K562 (cell line): ENCODE data around the gene B3GNT9. TPM values are rescaled to one million over a fixed set of nuclear protein-coding genes. Genes with fewer than 3 reads are reported as not detected.

Source experiments
- BCL6 ChIP-seq: fragments of 250-450 bp; sonication (Bioruptor Pico); IDR thresholded peaks from 2 replicates; pipeline ENCODE4 v1.4.0; 2020
- CBX2 ChIP-seq: fragments of 200-600 bp; sonication (generic); IDR thresholded peaks from one replicate; pipeline ENCODE4 v1.6.1; 2012; ENCODE audit warnings: mild to moderate bottlenecking, low read length, inconsistent platforms; ENCODE audit not compliant: insufficient read depth, poor library complexity, severe bottlenecking
- HCFC1 ChIP-seq: IDR thresholded peaks from 2 replicates; pipeline ENCODE4 v1.6.1; 2012; ENCODE audit warnings: low read depth, low read length, improper control_type of control experiment
- HDGF ChIP-seq: fragments of 450-650 bp; IDR thresholded peaks from 2 replicates; pipeline ENCODE4 v1.6.1; 2016
- HNRNPLL ChIP-seq: fragments of 200-400 bp; formaldehyde crosslinking; IDR thresholded peaks from 2 replicates; pipeline ENCODE4 v1.6.1; 2017; ENCODE audit warnings: low read length, low read depth, mild to moderate bottlenecking; ENCODE audit not compliant: poor library complexity, severe bottlenecking
- HNRNPUL1 ChIP-seq: fragments of 200-400 bp; formaldehyde crosslinking; IDR thresholded peaks from 2 replicates; pipeline ENCODE4 v1.6.1; 2017; ENCODE audit warnings: low read length
- MITF ChIP-seq: IDR thresholded peaks from 2 replicates; pipeline ENCODE4 v1.6.1; 2014; ENCODE audit warnings: antibody characterized with exemption
- NFIC ChIP-seq: fragments of 450-650 bp; IDR thresholded peaks from 2 replicates; pipeline ENCODE4 v1.6.1; 2017; ENCODE audit warnings: mild to moderate bottlenecking, inconsistent platforms
- PCBP1 ChIP-seq: fragments of 200-400 bp; formaldehyde crosslinking; IDR thresholded peaks from 2 replicates; pipeline ENCODE4 v1.6.1; 2018; ENCODE audit warnings: mild to moderate bottlenecking, low read depth, low read length; ENCODE audit not compliant: poor library complexity, severe bottlenecking
- POLR2G ChIP-seq: fragments of 200-400 bp; formaldehyde crosslinking; IDR thresholded peaks from 2 replicates; pipeline ENCODE4 v1.6.1; 2017; ENCODE audit warnings: low read depth, mild to moderate bottlenecking, antibody characterized with exemption, low read length, moderate library complexity
- PPARD ChIP-seq: fragments of 250-450 bp; sonication (Bioruptor Pico); IDR thresholded peaks from 2 replicates; pipeline ENCODE4 v1.8.0; 2022; ENCODE audit warnings: inconsistent platforms, mild to moderate bottlenecking, moderate library complexity
- RBM15 ChIP-seq: fragments of 200-400 bp; formaldehyde crosslinking; IDR thresholded peaks from 2 replicates; pipeline ENCODE4 v1.6.1; 2018; ENCODE audit warnings: mild to moderate bottlenecking, low read length, moderate library complexity; ENCODE audit not compliant: insufficient read depth
- SLC30A9 ChIP-seq: fragments of 250-450 bp; sonication (Bioruptor Pico); IDR thresholded peaks from 2 replicates; pipeline ENCODE4 v1.8.0; 2022; ENCODE audit warnings: mild to moderate bottlenecking, moderate library complexity
- TBL1XR1 ChIP-seq, 2 experiments: IDR thresholded peaks; 2 replicates each; pipeline ENCODE4 v1.6.1; 2012; ENCODE audit warnings: improper control_type of control experiment in 2 of 2, low read length in 2 of 2, mild to moderate bottlenecking in 1 of 2
- TRIM28 ChIP-seq: fragments of 450-650 bp; IDR thresholded peaks from 2 replicates; pipeline ENCODE4 v1.6.1; 2017
- ZNF239 ChIP-seq: fragments of 250-450 bp; sonication (Bioruptor Pico); IDR thresholded peaks from 2 replicates; pipeline ENCODE4 v1.4.0; 2020; ENCODE audit warnings: mild to moderate bottlenecking
- ZNF408 ChIP-seq: fragments of 250-450 bp; sonication (Bioruptor Pico); IDR thresholded peaks from 2 replicates; pipeline ENCODE4 v1.4.0; 2020; ENCODE audit warnings: low read depth, mild to moderate bottlenecking, moderate library complexity
- ZNF695 ChIP-seq: fragments of 450-650 bp; formaldehyde crosslinking; IDR thresholded peaks from 2 replicates; pipeline ENCODE4 v1.4.0; 2020; ENCODE audit warnings: mild to moderate bottlenecking, moderate library complexity
- ZNF780A ChIP-seq: fragments of 250-450 bp; sonication (Bioruptor Pico); IDR thresholded peaks from 2 replicates; pipeline ENCODE4 v1.5.0; 2021; ENCODE audit warnings: mild to moderate bottlenecking
- polyA plus RNA-seq, 8 experiments: library from polyadenylated mRNA; depleted of rRNA in 4 of 8; stranded (reverse) in 5 of 8; unstranded in 3 of 8; fragments of >200 nt; fragmentation: Nextera tagmentation in 2 of 8; fragmentation: Illumina TruSeq in 1 of 8; extraction: Ambion mirVana in 2 of 8; extraction: Trizol in 1 of 8; gene quantifications; 2 replicates each; pipeline versions ENCODE4 v1.2.1 to v1.2.3, GENCODE V29; 2011 to 2014; ENCODE audit warnings: inconsistent platforms in 1 of 8, missing spikeins in 1 of 8
- total RNA-seq, 7 experiments: library from RNA; depleted of rRNA in 6 of 7; stranded (reverse); fragments of >200 nt in 6 of 7; fragmentation: Illumina TruSeq in 2 of 7; extraction: Trizol in 2 of 7; gene quantifications; 2 replicates each; pipeline versions ENCODE4 v1.2.1 to v1.2.3, GENCODE V29; 2011 to 2021; ENCODE audit warnings: low replicate concordance in 1 of 7
- TF ChIP-seq, protein P1 (sequence below): sonication (generic); formaldehyde crosslinking; IDR thresholded peaks from 2 replicates; pipeline ENCODE4 v1.8.1; 2022; ENCODE audit warnings: missing genetic modification reagents
- TF ChIP-seq, protein P2 (sequence below): fragments of 450-650 bp; formaldehyde crosslinking; IDR thresholded peaks from 2 replicates; pipeline ENCODE4 v1.4.0; 2020; ENCODE audit warnings: mild to moderate bottlenecking, moderate library complexity

The B3GNT9 gene
- total and polyA plus RNA-seq, 9 of the 15 experiments (the other 6 are each of a cell fraction or from before 2014, with no cell fraction given): 0.01 to 1.8 (median 1.1) TPM; not detected in 1

- TF ChIP-seq HNRNPLL (peak; percentile 61), TRIM28 (no peak), MITF (no peak), ZNF780A (CRISPR knock-in tag) (no peak), CBX2 (no peak), PCBP1 (no peak), HNRNPUL1 (no peak), ZNF239 (CRISPR knock-in tag) (no peak), HDGF (no peak), RBM15 (no peak), POLR2G (peak; percentile 57), PPARD (CRISPR knock-in tag) (no peak), HCFC1 (no peak), SLC30A9 (CRISPR knock-in tag) (no peak), BCL6 (no peak), ZNF695 (CRISPR knock-in tag) (no peak), ZNF408 (CRISPR knock-in tag) (no peak), TBL1XR1 (IDR thresholded peaks at IDR 0.05; ENCODE audit: low read length in 2 of 2) (no peak), NFIC (peak; percentile 39; the same call in 1 of the 2 replicates)
- TF ChIP-seq, protein P1, sequence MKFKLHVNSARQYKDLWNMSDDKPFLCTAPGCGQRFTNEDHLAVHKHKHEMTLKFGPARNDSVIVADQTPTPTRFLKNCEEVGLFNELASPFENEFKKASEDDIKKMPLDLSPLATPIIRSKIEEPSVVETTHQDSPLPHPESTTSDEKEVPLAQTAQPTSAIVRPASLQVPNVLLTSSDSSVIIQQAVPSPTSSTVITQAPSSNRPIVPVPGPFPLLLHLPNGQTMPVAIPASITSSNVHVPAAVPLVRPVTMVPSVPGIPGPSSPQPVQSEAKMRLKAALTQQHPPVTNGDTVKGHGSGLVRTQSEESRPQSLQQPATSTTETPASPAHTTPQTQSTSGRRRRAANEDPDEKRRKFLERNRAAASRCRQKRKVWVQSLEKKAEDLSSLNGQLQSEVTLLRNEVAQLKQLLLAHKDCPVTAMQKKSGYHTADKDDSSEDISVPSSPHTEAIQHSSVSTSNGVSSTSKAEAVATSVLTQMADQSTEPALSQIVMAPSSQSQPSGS (CRISPR knock-in tag): no peak
- TF ChIP-seq, protein P2, sequence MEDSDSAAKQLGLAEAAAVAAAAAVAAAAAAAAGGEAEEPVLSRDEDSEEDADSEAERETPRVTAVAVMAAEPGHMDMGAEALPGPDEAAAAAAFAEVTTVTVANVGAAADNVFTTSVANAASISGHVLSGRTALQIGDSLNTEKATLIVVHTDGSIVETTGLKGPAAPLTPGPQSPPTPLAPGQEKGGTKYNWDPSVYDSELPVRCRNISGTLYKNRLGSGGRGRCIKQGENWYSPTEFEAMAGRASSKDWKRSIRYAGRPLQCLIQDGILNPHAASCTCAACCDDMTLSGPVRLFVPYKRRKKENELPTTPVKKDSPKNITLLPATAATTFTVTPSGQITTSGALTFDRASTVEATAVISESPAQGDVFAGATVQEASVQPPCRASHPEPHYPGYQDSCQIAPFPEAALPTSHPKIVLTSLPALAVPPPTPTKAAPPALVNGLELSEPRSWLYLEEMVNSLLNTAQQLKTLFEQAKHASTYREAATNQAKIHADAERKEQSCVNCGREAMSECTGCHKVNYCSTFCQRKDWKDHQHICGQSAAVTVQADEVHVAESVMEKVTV (CRISPR knock-in tag): no peak
Measured at GRCh38 chr16:67177743-67178699, 27.2 kb upstream of the B3GNT9 start (continued).
